PC-9 (cell line): ENCODE results near the gene RNASE8.

Source experiments
- EZH2 ChIP-seq: fragments of 200-600 bp; sonication (generic); IDR thresholded peaks from 2 replicates; pipeline ENCODE4 v1.8.0; 2017; ENCODE audit warnings: antibody characterized with exemption, low read depth
- TF ChIP-seq, protein P1 (sequence below): fragments of 200-600 bp; sonication (generic); conservative IDR thresholded peaks from 2 replicates; pipeline ENCODE4 v1.6.1; 2017; ENCODE audit warnings: mixed run types, antibody characterized with exemption, mild to moderate bottlenecking, moderate library complexity

DNA sequence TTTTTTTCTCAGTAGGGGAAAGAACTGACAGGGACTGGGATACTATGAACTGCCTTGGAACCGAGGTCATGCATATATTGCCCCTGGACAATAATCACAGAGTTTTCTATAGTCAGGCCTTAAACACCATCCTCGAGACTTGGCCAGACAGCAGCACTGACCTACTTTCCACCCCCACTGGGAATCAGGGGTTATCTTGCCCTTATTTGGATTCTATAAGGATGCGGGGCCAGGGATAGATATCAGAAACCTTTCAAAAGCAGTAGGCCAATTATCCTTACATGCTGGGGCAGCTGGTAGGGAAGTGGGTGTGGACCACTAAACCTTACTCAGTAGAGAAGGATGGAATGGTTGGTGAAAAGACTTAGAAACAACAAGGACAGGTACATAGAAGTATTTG lies 38.8 kb downstream of the RNASE8 start:
- no peak for TF ChIP-seq EZH2
- TF ChIP-seq, protein P1, sequence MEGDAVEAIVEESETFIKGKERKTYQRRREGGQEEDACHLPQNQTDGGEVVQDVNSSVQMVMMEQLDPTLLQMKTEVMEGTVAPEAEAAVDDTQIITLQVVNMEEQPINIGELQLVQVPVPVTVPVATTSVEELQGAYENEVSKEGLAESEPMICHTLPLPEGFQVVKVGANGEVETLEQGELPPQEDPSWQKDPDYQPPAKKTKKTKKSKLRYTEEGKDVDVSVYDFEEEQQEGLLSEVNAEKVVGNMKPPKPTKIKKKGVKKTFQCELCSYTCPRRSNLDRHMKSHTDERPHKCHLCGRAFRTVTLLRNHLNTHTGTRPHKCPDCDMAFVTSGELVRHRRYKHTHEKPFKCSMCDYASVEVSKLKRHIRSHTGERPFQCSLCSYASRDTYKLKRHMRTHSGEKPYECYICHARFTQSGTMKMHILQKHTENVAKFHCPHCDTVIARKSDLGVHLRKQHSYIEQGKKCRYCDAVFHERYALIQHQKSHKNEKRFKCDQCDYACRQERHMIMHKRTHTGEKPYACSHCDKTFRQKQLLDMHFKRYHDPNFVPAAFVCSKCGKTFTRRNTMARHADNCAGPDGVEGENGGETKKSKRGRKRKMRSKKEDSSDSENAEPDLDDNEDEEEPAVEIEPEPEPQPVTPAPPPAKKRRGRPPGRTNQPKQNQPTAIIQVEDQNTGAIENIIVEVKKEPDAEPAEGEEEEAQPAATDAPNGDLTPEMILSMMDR = no peak
